MG63 (cell line): Measurements from ENCODE around the gene KLK13. TPM values are rescaled to one million over a fixed set of nuclear protein-coding genes. Genes with fewer than 3 reads are reported as not detected.
A peak's percentile ranks its signal among the peaks of the same experiment; 100 is the strongest.

Source experiments
- DNase-seq: peaks from one replicate; pipeline ENCODE4 v3.0.0-alpha.2; 2020
- H3K27me3 ChIP-seq: fragments of 250-450 bp; sonication (Bioruptor Pico); 2 replicates; pipeline ENCODE4 v1.5.1; 2020; ENCODE audit warnings: mild to moderate bottlenecking, moderate library complexity
- H3K36me3 ChIP-seq: fragments of 250-450 bp; sonication (Bioruptor Pico); 2 replicates; pipeline ENCODE4 v1.5.1; 2020; ENCODE audit warnings: mild to moderate bottlenecking, moderate library complexity
- H3K4me3 ChIP-seq: fragments of 250-450 bp; sonication (Bioruptor Pico); 2 replicates; pipeline ENCODE4 v1.5.1; 2020; ENCODE audit warnings: mild to moderate bottlenecking, moderate library complexity
- H3K9me3 ChIP-seq: fragments of 250-450 bp; sonication (Bioruptor Pico); 2 replicates; pipeline ENCODE4 v1.5.1; 2020; ENCODE audit warnings: mild to moderate bottlenecking, moderate library complexity
- total RNA-seq: library from RNA; depleted of rRNA; stranded (reverse); fragments of >200 nt; shearing (Covaris generic); gene quantifications from 2 replicates; pipeline ENCODE4 v1.2.3, GENCODE V29; 2014; ENCODE audit warnings: low replicate concordance

KLK13 gene
- total RNA-seq, 1 experiment from 2014 or later, result not detected

DNA sequence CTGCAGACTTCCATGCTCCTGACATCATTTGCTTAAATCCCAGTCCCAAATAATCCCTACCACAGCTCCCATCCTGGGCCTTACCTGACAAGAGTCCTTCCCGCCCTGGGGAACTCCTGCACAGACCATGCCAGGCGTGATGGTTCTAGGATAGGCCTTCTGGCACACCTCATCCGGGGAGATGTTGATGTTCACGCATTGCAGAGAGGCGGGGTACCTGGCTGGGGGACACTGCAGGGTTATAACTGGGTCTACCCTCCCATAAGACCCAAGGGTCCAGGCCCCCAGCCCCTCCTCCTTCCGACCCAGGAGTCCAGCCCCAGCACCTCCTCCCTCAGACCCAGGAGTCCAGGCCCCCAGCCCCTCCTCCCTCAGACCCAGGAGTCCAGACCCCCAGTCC, 13.8 kb upstream of the KLK13 start:
- H3K9me3 ChIP-seq, result peaks cover 6% of the 10 kb centered on the region
- DNase-seq, result no peak
- no peak overlapping the region for H3K4me3 ChIP-seq
- H3K36me3 ChIP-seq, result no peaks in the 10 kb centered on the region
- H3K27me3 ChIP-seq, result no peaks in the 10 kb centered on the region

DNA sequence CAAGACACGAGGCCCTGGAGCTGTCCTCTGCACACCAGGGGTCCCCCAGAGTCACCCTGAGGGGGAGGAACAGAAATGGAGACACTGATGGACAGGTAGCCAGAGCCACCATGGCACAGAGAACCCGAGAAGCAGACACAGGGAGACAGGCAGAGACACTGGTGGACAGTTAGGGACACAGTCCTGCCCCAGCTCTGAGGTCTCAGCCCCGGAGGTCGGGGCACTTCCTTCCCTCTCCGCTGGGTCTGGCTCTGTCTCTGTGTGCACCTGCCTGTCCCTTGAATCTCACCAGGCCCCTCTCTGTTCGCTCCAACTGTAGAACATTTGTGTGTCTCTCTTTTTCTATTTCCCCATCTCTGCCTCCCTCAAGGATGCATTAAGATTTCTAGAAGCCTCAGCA, 13.2 kb upstream of the KLK13 start:
- Histone ChIP-seq H3K9me3 (peaks cover 12% of the 10 kb centered on the region), H3K4me3 (no peak overlapping the region), H3K36me3 (no peaks in the 10 kb centered on the region), H3K27me3 (no peaks in the 10 kb centered on the region)
- no peak for DNase-seq

DNA sequence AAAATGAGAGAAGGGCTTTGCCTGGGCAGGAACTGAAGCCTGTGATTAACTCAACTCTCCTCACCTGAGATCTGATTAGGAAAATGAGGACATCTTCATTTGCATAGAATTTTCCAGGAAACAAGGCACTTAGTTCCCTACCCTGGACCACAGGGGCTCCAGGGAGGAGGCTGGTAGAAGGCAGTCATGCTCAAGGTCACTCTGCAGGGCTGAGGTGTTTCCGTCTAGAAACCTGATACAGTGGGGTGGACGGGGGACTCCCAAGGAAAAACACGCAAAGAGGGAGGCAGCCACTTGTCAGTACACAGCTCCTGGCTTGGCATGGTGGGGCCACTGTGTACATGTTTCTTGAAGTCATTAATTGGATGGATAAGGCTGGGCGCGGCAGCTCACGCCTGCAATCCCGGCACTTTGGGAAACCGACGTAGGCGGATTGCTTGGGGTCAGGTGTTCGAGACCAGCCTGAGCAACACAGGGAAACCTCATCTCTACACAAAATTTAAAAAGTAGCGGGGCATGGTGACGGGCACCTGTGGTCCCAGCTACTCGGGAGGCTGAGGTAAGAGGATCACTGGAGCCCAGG, 11.8 kb upstream of the KLK13 start:
- Histone ChIP-seq H3K36me3 (no peaks in the 10 kb centered on the region), H3K9me3 (peaks cover 15% of the 10 kb centered on the region), H3K27me3 (no peaks in the 10 kb centered on the region), H3K4me3 (no peak overlapping the region)
- DNase-seq, result no peak

DNA sequence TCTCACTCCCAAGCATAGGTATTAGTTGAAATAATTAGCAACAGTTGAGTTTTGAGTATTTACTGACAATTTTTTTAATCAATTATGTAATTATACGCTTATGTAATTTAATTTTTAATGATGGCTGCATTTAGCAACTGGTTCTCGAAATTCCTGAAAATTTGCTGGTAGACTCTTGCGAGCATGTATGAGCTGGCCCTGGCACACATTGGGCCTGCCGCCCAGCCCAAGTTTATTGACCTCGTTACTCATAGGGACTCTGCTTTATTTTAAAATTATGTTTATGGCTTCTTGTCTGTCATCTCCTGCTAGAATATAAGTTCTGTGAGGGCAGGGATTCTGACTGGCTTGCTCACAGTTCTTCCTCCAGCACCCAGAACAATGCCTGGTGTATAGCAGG, 11.1 kb upstream of the KLK13 start:
- Histone ChIP-seq H3K27me3 (no peaks in the 10 kb centered on the region), H3K9me3 (peaks cover 15% of the 10 kb centered on the region), H3K36me3 (no peaks in the 10 kb centered on the region), H3K4me3 (no peak overlapping the region)
- DNase-seq, result peak; percentile 60

DNA sequence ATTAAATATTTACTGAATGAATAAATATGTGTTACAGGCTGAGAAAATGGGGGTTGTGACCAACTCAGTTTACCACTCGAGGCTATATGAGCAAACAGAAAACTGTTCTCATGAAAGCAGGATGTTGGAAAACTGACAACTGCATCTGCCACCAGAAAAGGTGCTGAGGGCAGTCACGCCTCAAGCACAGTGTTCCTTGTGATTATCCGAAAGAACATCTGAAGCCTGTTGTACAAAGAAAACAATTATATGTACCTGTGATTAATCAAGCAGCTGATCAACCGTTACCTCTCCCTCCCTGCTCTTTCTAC, 6.2 kb upstream of the KLK13 start:
- DNase-seq, result no peak
- Histone ChIP-seq H3K4me3 (no peak overlapping the region), H3K9me3 (peaks cover 15% of the 10 kb centered on the region), H3K36me3 (no peaks in the 10 kb centered on the region), H3K27me3 (no peaks in the 10 kb centered on the region; the same call in 1 of the 2 replicates)

DNA sequence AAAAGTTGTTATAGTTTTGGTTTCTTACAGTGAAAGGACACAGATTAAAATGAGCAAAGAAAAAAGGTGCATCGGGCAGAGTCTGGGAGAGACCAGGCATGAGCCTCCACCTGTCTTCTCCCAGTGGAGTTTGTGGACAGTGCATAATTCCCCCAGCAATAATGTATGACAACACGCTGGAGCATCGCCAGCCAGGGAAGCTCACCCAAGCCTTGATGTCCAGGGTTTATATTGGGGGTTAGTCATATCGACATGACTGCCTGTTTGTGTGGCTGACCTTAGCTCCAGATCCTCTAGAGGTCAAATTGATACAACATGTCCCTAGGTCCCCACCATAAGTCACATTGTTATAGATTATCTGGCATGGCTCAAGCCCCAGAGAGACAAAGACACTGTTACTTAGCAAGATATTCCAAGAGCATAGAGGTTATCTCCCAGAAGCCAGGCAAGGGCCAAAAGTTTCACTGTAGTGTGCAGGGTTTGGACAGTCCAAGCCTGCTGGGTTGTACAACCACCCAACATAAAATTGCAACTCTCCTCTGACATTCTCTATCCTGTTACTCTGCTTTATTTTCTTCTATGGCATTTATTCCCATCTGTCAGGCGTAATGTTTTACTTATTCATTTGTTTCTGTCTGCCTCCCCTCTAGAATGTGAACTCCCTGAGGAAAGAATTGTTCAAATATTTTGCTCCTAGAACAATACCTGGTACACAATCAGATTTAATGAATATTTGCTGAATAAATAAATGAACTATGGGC, 5.6 kb upstream of the KLK13 start:
- no peaks in the 10 kb centered on the region; the same call in 1 of the 2 replicates for H3K27me3 ChIP-seq
- H3K36me3 ChIP-seq, result no peaks in the 10 kb centered on the region
- H3K9me3 ChIP-seq, result peaks cover 15% of the 10 kb centered on the region
- DNase-seq, result peak; percentile 39
- H3K4me3 ChIP-seq, result no peak overlapping the region

DNA sequence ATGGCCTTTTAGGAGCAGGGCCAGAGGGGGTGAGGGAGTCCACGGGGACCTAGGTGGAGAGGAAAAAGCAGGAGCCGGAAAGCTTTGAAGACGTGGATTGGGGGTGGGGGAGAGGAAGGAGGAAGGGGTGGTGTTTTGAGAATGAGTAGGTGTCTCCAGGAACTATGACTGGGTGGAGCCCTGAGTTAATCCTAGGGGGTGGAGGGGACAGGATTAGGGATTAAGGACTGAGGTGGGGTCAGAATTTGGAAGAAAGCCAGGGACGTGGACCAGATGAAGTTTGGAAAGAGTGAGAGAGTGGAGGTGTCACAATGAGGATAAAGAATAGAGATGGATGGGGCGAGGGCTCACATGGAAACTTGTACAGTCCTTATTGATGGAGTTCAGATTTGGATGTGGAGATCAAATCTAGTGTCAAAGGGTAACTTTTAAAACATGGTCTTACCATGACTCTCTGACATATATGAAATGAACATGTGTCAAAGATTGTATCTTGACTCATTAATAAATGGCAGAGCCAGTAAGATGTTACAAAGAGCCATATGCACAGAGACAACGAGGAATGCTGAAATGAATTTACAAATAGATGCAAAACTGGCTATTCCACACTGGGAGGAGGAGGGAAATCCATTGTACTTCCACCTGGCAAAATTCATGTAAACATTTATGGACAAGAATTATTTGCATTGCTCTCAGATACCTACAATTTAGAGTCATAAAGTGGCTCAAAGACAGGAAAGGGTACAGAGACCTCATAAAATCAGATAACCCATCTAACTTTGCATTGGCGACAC, 1.7 kb upstream of the KLK13 start:
- Histone ChIP-seq H3K4me3 (no peak overlapping the region), H3K27me3 (no peaks in the 10 kb centered on the region; the same call in none of the 2 replicates), H3K36me3 (no peaks in the 10 kb centered on the region), H3K9me3 (no peaks in the 10 kb centered on the region)
- no peak for DNase-seq

DNA sequence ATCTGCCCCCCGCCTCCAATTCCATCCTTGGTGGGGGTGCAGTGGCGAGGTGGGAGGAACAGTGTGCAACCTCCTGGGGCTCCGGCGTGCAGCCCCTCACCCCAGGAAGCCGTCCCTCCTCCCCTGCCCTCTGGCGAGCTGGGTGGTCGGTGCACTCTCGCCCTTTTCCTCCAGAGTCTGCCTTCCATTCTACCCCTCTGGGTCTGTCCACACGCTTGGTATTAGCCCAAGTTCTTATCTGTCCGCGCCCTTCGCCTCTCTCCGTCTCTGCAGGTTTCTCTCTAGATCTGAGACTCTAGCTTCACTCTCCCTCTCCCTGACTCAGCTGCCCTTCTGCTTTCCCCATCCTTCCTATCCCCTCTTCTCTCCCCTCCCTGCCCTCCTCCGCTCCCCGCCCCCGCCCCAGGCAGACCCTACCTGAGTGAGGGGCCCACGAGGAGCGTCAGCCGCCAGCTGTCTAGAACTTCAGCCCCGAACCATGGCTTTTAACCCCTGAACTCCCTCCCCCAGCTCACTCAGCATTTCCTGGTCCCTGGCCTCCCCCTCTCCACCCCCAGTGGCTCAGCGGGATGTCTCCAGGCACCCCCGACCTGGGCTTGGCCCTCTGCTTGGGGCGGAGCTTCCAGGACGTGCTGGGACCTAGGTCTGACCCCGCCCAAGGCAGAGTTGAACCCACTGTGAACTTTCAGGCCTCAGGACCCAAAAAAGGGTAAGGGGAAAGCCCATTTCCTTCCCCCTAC, 499 bp upstream of the KLK13 start:
- H3K4me3 ChIP-seq, result peak overlapping the region; percentile 25
- DNase-seq, result no peak

DNA sequence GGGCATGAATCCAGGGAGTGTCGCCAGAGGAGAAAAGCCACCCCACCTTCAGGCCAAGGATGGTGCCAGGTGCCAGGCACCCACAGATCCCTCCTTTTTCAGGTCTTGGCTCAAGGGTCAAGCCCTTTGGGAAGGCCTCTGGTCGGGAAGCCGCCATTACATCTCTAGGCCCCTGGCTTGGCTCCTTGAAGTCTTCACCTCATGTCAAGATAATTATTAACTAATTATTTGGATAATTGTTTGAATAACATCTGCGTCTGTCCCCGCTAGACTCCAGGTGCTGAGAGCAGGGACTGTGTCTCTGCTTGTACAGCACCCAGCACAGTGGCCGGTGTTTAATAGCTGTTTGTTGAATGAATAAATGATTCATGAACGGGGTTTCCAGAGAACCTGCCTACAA, 1.2 kb downstream of the KLK13 start:
- no peaks in the 10 kb centered on the region for H3K36me3 ChIP-seq
- DNase-seq, result no peak
- peaks cover 14% of the 10 kb centered on the region for H3K27me3 ChIP-seq
- H3K4me3 ChIP-seq, result no peak overlapping the region
- no peaks in the 10 kb centered on the region for H3K9me3 ChIP-seq

More for the DNA sequence above, 499 bp upstream of the KLK13 start:
- H3K36me3 ChIP-seq, result no peaks in the 10 kb centered on the region
- no peaks in the 10 kb centered on the region for H3K9me3 ChIP-seq
- peaks cover 5% of the 10 kb centered on the region; the same call in 1 of the 2 replicates for H3K27me3 ChIP-seq

DNA sequence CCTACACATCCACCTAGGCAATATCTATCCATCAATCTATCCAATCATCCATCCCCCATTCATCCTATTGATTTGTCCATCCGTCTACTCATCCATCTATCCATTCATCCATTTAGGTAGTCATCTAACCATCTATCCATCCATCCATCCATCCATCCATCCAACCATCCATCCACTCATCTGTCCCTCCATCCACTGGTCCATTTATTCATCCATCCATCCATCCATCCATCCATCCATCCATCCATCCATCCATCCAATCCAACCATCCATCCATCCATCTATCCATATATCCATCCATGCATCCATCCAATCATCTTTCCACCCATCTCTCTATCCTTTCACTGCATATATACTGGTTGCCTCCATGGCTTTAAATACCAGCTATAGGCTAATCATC, 3.9 kb downstream of the KLK13 start:
- H3K4me3 ChIP-seq, result no peak overlapping the region
- no peak for DNase-seq
- no peaks in the 10 kb centered on the region for H3K36me3 ChIP-seq
- peaks cover 26% of the 10 kb centered on the region for H3K27me3 ChIP-seq
- no peaks in the 10 kb centered on the region for H3K9me3 ChIP-seq

DNA sequence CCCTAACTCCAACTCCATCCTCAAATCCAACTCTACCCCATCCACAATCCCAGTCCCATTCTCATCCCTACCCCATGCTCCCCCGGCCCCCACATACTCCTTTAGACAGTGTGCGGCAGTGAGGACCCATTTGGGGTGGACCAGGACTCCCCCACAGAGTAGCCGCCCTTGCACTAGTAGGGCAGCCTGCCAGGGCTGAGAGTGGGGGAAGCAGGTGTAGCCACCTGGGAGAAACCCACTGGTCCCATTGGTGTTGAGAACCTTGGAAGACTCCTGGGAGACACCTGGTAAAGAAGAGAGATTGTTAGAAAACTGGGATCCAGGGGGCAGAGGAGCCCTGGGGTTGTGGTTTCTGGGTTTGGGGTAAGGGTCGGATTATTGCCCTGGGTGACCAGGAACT, 4.6 kb downstream of the KLK13 start:
- peaks cover 26% of the 10 kb centered on the region for H3K27me3 ChIP-seq
- no peak for DNase-seq
- no peaks in the 10 kb centered on the region for H3K36me3 ChIP-seq
- H3K9me3 ChIP-seq, result no peaks in the 10 kb centered on the region
- no peak overlapping the region for H3K4me3 ChIP-seq

DNA sequence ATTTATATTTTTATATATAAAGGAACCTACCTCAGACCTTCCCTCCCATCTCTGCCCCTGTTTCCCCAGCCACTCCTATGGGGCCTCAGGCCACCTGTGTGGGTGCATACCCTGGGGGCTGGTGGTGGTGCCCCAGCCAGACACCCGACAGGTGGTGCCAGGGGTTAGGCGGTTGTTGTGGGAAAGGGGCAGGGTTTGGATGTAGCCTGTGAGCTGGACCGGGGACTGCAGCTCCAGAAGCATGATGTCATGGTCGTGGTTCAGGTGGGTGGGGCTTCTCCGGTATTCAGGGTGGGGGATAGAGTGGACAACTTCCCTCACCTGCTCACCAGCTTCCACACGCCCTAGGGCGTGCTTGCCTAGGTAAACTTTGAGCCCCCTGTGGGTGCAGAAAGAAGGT, 5.2 kb downstream of the KLK13 start:
- Histone ChIP-seq H3K9me3 (no peaks in the 10 kb centered on the region), H3K36me3 (no peaks in the 10 kb centered on the region), H3K27me3 (peaks cover 30% of the 10 kb centered on the region), H3K4me3 (no peak overlapping the region)
- DNase-seq, result no peak

DNA sequence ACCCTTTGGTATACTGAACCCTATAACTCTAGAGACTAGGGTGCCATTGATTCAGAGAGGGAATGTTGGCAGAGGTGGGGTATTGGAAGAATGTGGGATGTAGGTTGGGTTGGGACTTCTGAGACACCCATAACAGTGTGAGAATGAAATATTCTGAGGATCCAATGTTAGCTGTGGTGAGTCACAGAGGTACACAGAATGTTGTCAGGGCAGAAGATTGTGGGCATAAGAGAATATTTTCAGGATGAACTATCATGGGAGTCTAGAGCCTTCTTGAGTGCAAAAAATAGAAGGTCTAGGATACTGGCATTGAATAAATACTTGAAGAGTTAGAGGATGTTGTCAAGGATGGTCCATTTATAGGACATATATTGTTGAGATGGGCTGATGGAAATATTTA, 9.0 kb downstream of the KLK13 start:
- no peak overlapping the region for H3K4me3 ChIP-seq
- no peaks in the 10 kb centered on the region for H3K9me3 ChIP-seq
- no peak for DNase-seq
- peaks cover 38% of the 10 kb centered on the region for H3K27me3 ChIP-seq
- no peaks in the 10 kb centered on the region for H3K36me3 ChIP-seq

DNA sequence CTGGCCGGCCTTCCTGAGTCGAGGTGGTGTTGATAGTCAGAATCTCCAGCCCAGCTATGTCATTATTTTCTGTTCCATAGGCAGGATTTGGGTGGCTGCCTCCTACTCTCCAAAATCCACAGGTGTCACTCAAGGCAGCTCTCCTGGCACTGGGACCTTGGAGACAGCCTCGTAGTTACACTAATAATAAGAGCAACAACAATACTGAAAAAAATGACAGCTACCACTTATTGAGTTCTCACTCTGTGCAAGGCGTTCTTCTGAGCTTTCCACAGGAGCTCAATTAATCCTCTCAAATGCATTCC, 17.9 kb downstream of the KLK13 start:
- H3K36me3 ChIP-seq, result no peaks in the 10 kb centered on the region
- no peaks in the 10 kb centered on the region; the same call in 1 of the 2 replicates for H3K27me3 ChIP-seq
- H3K9me3 ChIP-seq, result no peaks in the 10 kb centered on the region
- H3K4me3 ChIP-seq, result no peak overlapping the region
- no peak for DNase-seq

DNA sequence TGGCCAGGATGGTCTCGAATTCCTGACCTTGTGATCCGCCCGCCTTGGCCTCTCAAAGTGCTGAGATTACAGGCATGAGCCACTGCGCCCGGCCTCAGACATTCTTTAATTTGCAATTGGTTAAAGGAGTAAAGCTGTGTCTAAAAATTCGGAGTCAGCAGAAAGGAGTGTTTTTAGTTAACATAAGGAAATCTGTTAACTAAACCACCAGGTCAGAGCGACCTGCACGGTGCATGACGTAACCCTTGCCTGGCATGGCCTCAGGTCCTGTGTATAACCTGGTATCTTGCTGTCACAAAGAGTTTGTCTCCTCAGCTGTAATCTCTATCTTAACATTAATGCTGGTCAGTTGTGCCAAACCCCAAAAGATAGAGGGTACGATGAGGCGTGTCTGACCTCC, 20.6 kb downstream of the KLK13 start:
- H3K36me3 ChIP-seq, result no peaks in the 10 kb centered on the region
- H3K27me3 ChIP-seq, result no peaks in the 10 kb centered on the region; the same call in 1 of the 2 replicates
- no peaks in the 10 kb centered on the region for H3K9me3 ChIP-seq
- no peak overlapping the region for H3K4me3 ChIP-seq
- DNase-seq, result no peak

DNA sequence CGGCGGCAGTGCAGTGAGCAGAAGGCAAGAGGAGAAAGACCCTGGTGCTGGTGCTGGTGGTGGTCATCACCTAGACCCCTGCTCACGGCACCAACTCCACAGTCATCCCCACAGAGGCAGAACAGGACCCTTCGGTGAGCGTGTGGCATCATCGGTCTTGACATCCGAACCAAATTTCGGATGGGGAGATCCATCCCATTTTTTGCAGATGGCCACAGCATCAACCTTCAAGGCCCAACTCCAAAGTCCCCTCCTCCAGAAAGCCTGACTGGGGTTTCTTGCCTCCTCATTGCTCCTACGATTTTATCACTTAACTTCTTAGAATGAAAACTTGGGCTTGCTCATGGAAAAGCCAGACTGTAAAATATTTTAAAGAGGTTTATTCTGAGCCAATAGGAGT, 21.4 kb downstream of the KLK13 start:
- H3K27me3 ChIP-seq, result no peaks in the 10 kb centered on the region; the same call in 1 of the 2 replicates
- no peaks in the 10 kb centered on the region for H3K9me3 ChIP-seq
- H3K36me3 ChIP-seq, result no peaks in the 10 kb centered on the region
- no peak for DNase-seq
- H3K4me3 ChIP-seq, result no peak overlapping the region

DNA sequence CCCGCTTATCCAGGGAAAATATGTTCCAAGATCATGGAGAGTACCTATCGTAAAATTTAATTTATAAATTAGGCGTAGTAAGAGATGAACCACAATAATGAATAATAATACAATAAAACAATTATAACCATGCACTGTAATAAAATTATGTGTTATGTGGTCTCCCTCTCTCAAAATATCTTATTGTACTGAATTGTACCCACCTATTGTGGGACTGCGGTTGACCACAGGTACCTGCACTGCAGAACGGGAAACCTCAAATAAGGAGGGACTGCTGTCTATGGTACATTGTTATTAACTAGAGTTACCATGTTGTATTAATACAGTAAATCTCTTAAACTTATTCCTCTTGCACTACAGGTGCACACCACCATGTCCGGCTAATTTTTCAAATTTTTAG, 24.7 kb downstream of the KLK13 start:
- DNase-seq, result no peak
- Histone ChIP-seq H3K9me3 (no peaks in the 10 kb centered on the region), H3K4me3 (no peak overlapping the region), H3K27me3 (peaks cover 4% of the 10 kb centered on the region; the same call in 1 of the 2 replicates), H3K36me3 (no peaks in the 10 kb centered on the region)
